NCI-H446 (cell line): Measurements from ENCODE around the gene INKA2.
A peak's percentile ranks its signal among the peaks of the same experiment; 100 is the strongest.

Experiments
- DNase-seq, 2 experiments: peaks; one replicate each; lab custom pipeline; 2025; lab: John Stamatoyannopoulos, UW

Gene INKA2

GRCh38 chr1:111739194-111739924 is at the start of gene INKA2:
Gene INKA2, minus strand, starts transcription at chr1:111739395. Its CDS starts 153 bp downstream, at chr1:111739242.
- DNase-seq, result peak; percentile 71 to 93

GRCh38 chr1:111786669-111787207 is 47.5 kb upstream of the INKA2 start:
- peak in 1 of 2 experiments; percentile 5 for DNase-seq

- DNase-seq, result no peak
These were observed 45.2 kb upstream of the INKA2 start for GRCh38 chr1:111784273-111784901.

GRCh38 chr1:111779546-111779945 is 40.4 kb upstream of the INKA2 start:
- DNase-seq, result no peak

GRCh38 chr1:111778541-111779051 is 39.4 kb upstream of the INKA2 start:
- no peak for DNase-seq

- DNase-seq, result no peak
These were observed 38.9 kb upstream of the INKA2 start for GRCh38 chr1:111778066-111778465.

GRCh38 chr1:111777301-111777700 is 38.1 kb upstream of the INKA2 start:
- no peak for DNase-seq

- DNase-seq, result no peak
These were observed 37.7 kb upstream of the INKA2 start for GRCh38 chr1:111776861-111777260.

GRCh38 chr1:111776391-111776790 is 37.2 kb upstream of the INKA2 start:
- no peak for DNase-seq

GRCh38 chr1:111775966-111776365 is 36.8 kb upstream of the INKA2 start:
- DNase-seq, result no peak

GRCh38 chr1:111770916-111771315 is 31.7 kb upstream of the INKA2 start:
- DNase-seq, result no peak

- DNase-seq, result peak; percentile 64 to 83
These were observed 30.4 kb upstream of the INKA2 start for GRCh38 chr1:111769517-111770146.

- no peak for DNase-seq
These were observed 29.4 kb upstream of the INKA2 start for GRCh38 chr1:111768625-111769024.

- no peak for DNase-seq
These were observed 28.8 kb upstream of the INKA2 start for GRCh38 chr1:111768023-111768422.

GRCh38 chr1:111762332-111762731 is 23.1 kb upstream of the INKA2 start:
- no peak for DNase-seq

- no peak for DNase-seq
These were observed 22.5 kb upstream of the INKA2 start for GRCh38 chr1:111761717-111762116.

- DNase-seq, result peak in 1 of 2 experiments; percentile 10
These were observed 19.2 kb upstream of the INKA2 start for GRCh38 chr1:111758373-111758772.

- DNase-seq, result no peak
These were observed 16.9 kb upstream of the INKA2 start for GRCh38 chr1:111756124-111756513.

GRCh38 chr1:111755331-111756123 is 16.3 kb upstream of the INKA2 start, which contains the start of gene DDX20:
Gene DDX20, plus strand, starts transcription at chr1:111755901. Its CDS starts 24 bp downstream, at chr1:111755925.
- DNase-seq, result peak; percentile 98

- DNase-seq, result peak in 1 of 2 experiments; percentile 51
These were observed 15.8 kb upstream of the INKA2 start for GRCh38 chr1:111754984-111755330.

- DNase-seq, result no peak
These were observed 12.8 kb upstream of the INKA2 start for GRCh38 chr1:111751906-111752575.
